Mesendoderm (in vitro differentiated cells): ENCODE measurements around the gene SFMBT2.
"Not testable (repeated sequence)": the region's sequence is repeated elsewhere in the genome, so short reads cannot be mapped to it uniquely, and the experiment has no call there.

Experiments used
- DNase-seq: peaks from one replicate; pipeline ENCODE4 v3.0.0; 2013
- H2AK5ac ChIP-seq: 2 replicates; pipeline ENCODE4 v1.6.1; 2013; ENCODE audit warnings: low read length, inconsistent platforms
- H2BK120ac ChIP-seq: 2 replicates; pipeline ENCODE4 v1.6.1; 2013; ENCODE audit warnings: low read depth, mild to moderate bottlenecking, low read length, moderate library complexity, mixed read lengths
- H2BK15ac ChIP-seq: replicated peaks from 2 replicates; pipeline ENCODE4 v1.6.1; 2013; ENCODE audit warnings: low read depth, mild to moderate bottlenecking, moderate library complexity
- H2BK5ac ChIP-seq: 2 replicates; pipeline ENCODE4 v1.6.1; 2013; ENCODE audit warnings: low read length, inconsistent platforms
- H3K18ac ChIP-seq: 2 replicates; pipeline ENCODE4 v1.6.1; 2013; ENCODE audit warnings: mild to moderate bottlenecking, low read length, mixed read lengths
- H3K23ac ChIP-seq: one replicate; pipeline ENCODE4 v1.6.1; 2013; ENCODE audit warnings: low read length
- H3K27ac ChIP-seq: 2 replicates; pipeline ENCODE4 v1.5.1; 2013; ENCODE audit warnings: low read depth, mild to moderate bottlenecking, inconsistent platforms, low read length, moderate library complexity
- H3K27me3 ChIP-seq: 2 replicates; pipeline ENCODE4 v1.6.1; 2013; ENCODE audit warnings: low read length, control low read depth, mild to moderate bottlenecking, inconsistent platforms; ENCODE audit not compliant: insufficient read depth, poor library complexity
- H3K36me3 ChIP-seq: 2 replicates; pipeline ENCODE4 v1.6.1; 2013; ENCODE audit warnings: low read length, inconsistent platforms; ENCODE audit not compliant: control insufficient read depth, insufficient read depth
- H3K4ac ChIP-seq: one replicate; pipeline ENCODE4 v1.6.1; 2013; ENCODE audit warnings: low read depth, mild to moderate bottlenecking, low read length, moderate library complexity
- H3K4me1 ChIP-seq: 2 replicates; pipeline ENCODE4 v1.6.1; 2013; ENCODE audit warnings: low read depth, low read length, inconsistent platforms; ENCODE audit not compliant: control insufficient read depth
- H3K4me2 ChIP-seq: 2 replicates; pipeline ENCODE4 v1.6.1; 2013; ENCODE audit warnings: low read length
- H3K4me3 ChIP-seq: 2 replicates; pipeline ENCODE4 v1.5.1; 2013; ENCODE audit warnings: mild to moderate bottlenecking, low read length
- H3K56ac ChIP-seq: one replicate; pipeline ENCODE4 v1.6.1; 2013; ENCODE audit warnings: low read length
- H3K79me1 ChIP-seq: 2 replicates; pipeline ENCODE4 v1.6.1; 2013; ENCODE audit warnings: low read length, inconsistent platforms
- H3K79me2 ChIP-seq: 2 replicates; pipeline ENCODE4 v1.6.1; 2013; ENCODE audit warnings: mild to moderate bottlenecking, low read length; ENCODE audit not compliant: control insufficient read depth, insufficient read depth
- H3K9ac ChIP-seq: 2 replicates; pipeline ENCODE4 v1.6.1; 2013; ENCODE audit warnings: low read length, inconsistent platforms
- H4K5ac ChIP-seq: one replicate; pipeline ENCODE4 v1.6.1; 2013; ENCODE audit warnings: low read length
- H4K8ac ChIP-seq: one replicate; pipeline ENCODE4 v1.6.1; 2013; ENCODE audit warnings: low read depth, mild to moderate bottlenecking, control low read depth, low read length, moderate library complexity
- WGBS: extraction: QIAGEN DNeasy Blood & Tissue Kit; methylation state at CpG from one replicate; pipeline ENCODE4 v1.1.7; 2013; ENCODE audit warnings: low lambda C conversion rate, missing lambda C conversion rate; ENCODE audit not compliant: insufficient coverage; ENCODE audit errors: extremely low coverage; 5-methylcytosine and 5-hydroxymethylcytosine counted together

Gene SFMBT2

DNA sequence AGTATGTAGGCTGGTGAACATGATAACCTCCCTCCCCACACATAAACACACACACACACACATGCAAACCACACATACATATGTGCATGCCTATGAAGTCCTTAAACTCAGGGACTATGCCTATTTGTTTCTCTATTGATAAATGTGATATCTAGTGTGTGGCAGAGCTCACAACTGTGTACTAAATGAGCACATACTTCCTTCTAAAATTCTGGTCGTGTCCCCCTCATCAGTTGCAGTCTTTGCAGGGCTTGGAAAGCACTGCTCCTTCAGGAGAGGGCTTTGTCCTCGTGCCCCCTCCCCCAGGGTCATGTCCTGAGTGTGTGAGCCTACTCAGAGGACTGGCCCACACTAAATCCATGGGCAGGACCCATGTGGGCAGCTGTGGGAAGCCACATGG, 94.0 kb downstream of the SFMBT2 start:
- Histone ChIP-seq H3K4me3 (no peak overlapping the region), H3K79me2 (no peaks in the 10 kb centered on the region), H3K36me3 (no peaks in the 10 kb centered on the region), H2BK120ac (no peak overlapping the region), H3K79me1 (no peaks in the 10 kb centered on the region), H3K27ac (no peak overlapping the region), H3K23ac (no peak overlapping the region), H3K4me1 (no peaks in the 10 kb centered on the region), H3K18ac (no peak overlapping the region), H3K4me2 (no peak overlapping the region), H4K5ac (no peak overlapping the region), H3K9ac (no peak overlapping the region), H2BK15ac (no peak overlapping the region), H3K27me3 (no peaks in the 10 kb centered on the region), H4K8ac (no peak overlapping the region), H2AK5ac (no peak overlapping the region), H3K56ac (no peak overlapping the region), H3K4ac (no peak overlapping the region), H2BK5ac (no peak overlapping the region)
- no CpG with 5 or more reads among the region's 2 CpGs for WGBS
- no peak for DNase-seq

DNA sequence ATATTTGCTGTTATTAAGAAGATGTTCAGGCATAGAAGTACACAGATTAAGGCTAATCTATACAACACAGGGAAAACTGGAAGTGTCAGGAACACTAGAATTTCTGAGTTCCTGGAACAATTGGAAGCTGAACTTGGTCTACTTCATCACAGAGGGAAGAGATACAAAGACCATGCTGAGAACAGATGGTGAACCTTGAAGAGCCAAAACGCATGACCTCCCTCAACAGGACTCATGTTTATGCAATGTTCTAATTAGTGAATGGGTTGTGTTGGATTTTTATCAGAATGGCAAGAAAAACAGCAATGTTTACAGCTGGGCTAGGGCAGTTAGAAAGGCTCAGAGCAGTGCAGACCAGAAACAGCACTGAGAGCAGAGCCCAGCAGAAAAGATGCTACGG, 94.9 kb downstream of the SFMBT2 start:
- WGBS, result no CpG with 5 or more reads among the region's 2 CpGs
- Histone ChIP-seq H3K4me2 (no peak overlapping the region), H3K27me3 (no peaks in the 10 kb centered on the region), H3K4ac (no peak overlapping the region), H3K27ac (no peak overlapping the region), H3K18ac (no peak overlapping the region), H3K79me2 (no peaks in the 10 kb centered on the region), H2AK5ac (no peak overlapping the region), H3K79me1 (no peaks in the 10 kb centered on the region), H3K23ac (no peak overlapping the region), H2BK5ac (no peak overlapping the region), H4K5ac (no peak overlapping the region), H4K8ac (no peak overlapping the region), H2BK15ac (no peak overlapping the region), H3K9ac (no peak overlapping the region), H3K36me3 (no peaks in the 10 kb centered on the region), H3K4me1 (no peaks in the 10 kb centered on the region), H3K56ac (no peak overlapping the region), H2BK120ac (no peak overlapping the region), H3K4me3 (no peak overlapping the region)
- no peak for DNase-seq

DNA sequence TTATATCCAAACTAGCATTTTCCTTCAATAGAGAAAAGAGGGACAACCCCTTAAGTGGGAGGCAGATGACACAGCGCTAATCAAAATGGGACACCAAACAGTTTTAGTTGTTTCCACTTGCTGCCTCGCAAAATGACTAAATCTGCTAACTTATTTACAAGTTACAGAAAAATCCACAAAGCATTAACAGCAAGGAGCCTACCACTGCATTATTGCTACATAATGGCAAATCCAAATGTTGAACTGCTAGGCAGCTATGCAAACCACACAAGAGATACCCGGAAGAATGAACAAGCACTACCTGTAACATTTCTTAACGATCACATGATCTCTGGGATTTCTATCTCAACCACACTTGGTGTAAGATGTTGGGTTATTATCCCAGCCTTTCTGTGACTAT, 96.7 kb downstream of the SFMBT2 start:
- H3K27ac ChIP-seq, result no peak overlapping the region
- no peaks in the 10 kb centered on the region for H3K27me3 ChIP-seq
- no CpG with 5 or more reads among the region's 4 CpGs for WGBS
- H3K23ac ChIP-seq, result no peak overlapping the region
- no peak overlapping the region for H2AK5ac ChIP-seq
- H2BK5ac ChIP-seq, result no peak overlapping the region
- H3K4me1 ChIP-seq, result no peaks in the 10 kb centered on the region
- H4K8ac ChIP-seq, result no peak overlapping the region
- no peak overlapping the region for H3K56ac ChIP-seq
- H3K79me2 ChIP-seq, result no peaks in the 10 kb centered on the region
- no peak overlapping the region for H3K18ac ChIP-seq
- no peak overlapping the region for H3K9ac ChIP-seq
- no peak overlapping the region for H3K4ac ChIP-seq
- H2BK120ac ChIP-seq, result no peak overlapping the region
- no peak overlapping the region for H2BK15ac ChIP-seq
- DNase-seq, result no peak
- H3K4me2 ChIP-seq, result no peak overlapping the region
- no peaks in the 10 kb centered on the region for H3K79me1 ChIP-seq
- no peak overlapping the region for H3K4me3 ChIP-seq
- no peaks in the 10 kb centered on the region for H3K36me3 ChIP-seq
- no peak overlapping the region for H4K5ac ChIP-seq

DNA sequence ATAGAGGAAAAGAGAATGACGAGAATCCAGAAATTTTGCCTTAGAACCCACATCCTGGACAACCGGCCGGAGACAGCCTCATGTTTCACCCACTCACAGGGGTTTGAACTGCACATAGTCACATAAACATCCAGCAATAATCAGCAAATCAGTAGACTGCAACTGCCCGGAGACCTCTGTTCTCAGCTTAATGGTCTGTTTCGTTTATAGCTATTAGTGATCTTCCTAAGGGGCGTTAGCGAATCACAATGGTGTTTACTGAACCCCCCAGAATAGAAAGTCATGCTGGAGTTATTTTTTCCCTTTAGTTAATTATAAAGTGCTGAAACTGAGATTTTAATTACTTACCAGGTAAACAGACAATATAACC, 98.4 kb downstream of the SFMBT2 start:
- no peak overlapping the region for H3K18ac ChIP-seq
- H2BK5ac ChIP-seq, result no peak overlapping the region
- H2BK15ac ChIP-seq, result no peak overlapping the region
- H3K9ac ChIP-seq, result no peak overlapping the region
- no peaks in the 10 kb centered on the region for H3K36me3 ChIP-seq
- no peak overlapping the region for H4K5ac ChIP-seq
- H4K8ac ChIP-seq, result no peak overlapping the region
- H2BK120ac ChIP-seq, result no peak overlapping the region
- H3K4me1 ChIP-seq, result no peaks in the 10 kb centered on the region
- no peak overlapping the region for H3K23ac ChIP-seq
- H3K79me1 ChIP-seq, result no peaks in the 10 kb centered on the region
- H3K4me2 ChIP-seq, result no peak overlapping the region
- no peak overlapping the region for H3K4ac ChIP-seq
- H2AK5ac ChIP-seq, result no peak overlapping the region
- DNase-seq, result no peak
- H3K56ac ChIP-seq, result no peak overlapping the region
- no CpG with 5 or more reads among the region's 7 CpGs for WGBS
- H3K27ac ChIP-seq, result no peak overlapping the region
- no peaks in the 10 kb centered on the region for H3K27me3 ChIP-seq
- no peaks in the 10 kb centered on the region for H3K79me2 ChIP-seq
- H3K4me3 ChIP-seq, result no peak overlapping the region

DNA sequence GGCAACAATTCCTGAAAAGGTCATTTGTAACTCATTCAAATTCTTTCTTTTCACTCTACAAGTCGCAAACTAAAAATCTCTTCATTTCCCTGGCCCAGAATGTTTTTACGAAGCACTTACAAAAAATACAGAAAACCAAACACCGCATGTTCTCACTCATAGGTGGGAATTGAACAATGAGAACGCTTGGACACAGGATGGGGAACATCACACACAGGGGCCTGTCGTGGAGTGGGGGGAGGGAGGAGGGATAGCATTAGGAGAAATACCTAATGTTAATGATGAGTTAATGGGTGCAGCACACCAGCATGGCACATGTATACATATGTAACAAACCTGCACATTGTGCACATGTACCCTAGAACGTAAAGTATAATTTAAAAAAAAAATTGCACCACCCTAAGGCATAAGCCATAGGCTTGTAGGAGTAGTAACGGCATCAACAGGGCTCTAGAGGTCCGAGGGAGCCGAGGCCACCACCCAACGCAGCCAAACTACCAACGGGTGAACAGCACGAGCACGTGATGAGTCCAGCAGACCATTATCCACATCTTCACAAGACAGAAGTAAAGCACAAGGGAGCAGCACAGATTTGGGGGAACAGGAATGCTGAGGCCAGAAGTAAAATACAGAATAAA, 98.9 kb downstream of the SFMBT2 start:
- not testable (repeated sequence) for H3K23ac ChIP-seq, H4K5ac ChIP-seq, H3K79me1 ChIP-seq, H3K9ac ChIP-seq, H3K36me3 ChIP-seq, H3K27me3 ChIP-seq, DNase-seq, H2BK5ac ChIP-seq, H3K79me2 ChIP-seq, H2AK5ac ChIP-seq, H2BK120ac ChIP-seq, H3K4me2 ChIP-seq, H3K18ac ChIP-seq, H4K8ac ChIP-seq, H3K4ac ChIP-seq, H2BK15ac ChIP-seq, H3K4me3 ChIP-seq, H3K56ac ChIP-seq, H3K27ac ChIP-seq, H3K4me1 ChIP-seq
- WGBS, result no CpG with 5 or more reads among the region's 13 CpGs

DNA sequence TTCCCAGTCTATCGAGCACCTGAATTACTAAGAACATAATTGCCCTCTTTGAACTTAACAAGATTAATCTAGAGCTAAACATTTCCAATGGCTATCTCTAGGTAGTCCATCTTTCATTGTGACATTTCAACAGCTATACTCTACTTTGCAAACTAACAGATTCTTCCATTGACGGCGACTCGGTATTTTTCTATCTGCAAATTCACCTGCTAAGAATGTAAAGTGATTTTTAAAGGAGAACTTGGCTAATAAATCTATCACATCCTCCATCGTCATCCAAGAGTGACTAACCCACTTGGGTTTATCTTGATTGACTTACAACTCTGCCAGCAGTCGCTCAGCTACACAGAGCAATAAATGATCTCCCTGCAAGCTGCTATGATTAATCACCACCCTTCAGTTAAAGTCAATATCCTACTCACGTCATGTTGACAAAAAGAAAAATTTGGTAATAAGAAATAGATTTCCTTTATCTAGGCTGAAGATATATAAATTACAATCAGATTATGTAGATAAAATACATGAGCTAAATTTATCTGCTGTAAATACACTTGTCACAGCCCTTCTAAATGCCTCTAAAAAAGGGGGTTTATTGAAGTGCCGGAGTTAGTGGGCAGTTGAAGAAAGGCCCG, 99.5 kb downstream of the SFMBT2 start:
- Histone ChIP-seq H3K4me2 (no peak overlapping the region), H4K5ac (no peak overlapping the region), H2BK15ac (no peak overlapping the region), H2AK5ac (no peak overlapping the region), H3K79me1 (no peaks in the 10 kb centered on the region), H3K4ac (no peak overlapping the region), H2BK5ac (no peak overlapping the region), H3K27me3 (no peaks in the 10 kb centered on the region), H3K4me1 (no peaks in the 10 kb centered on the region), H3K56ac (no peak overlapping the region), H3K4me3 (no peak overlapping the region), H2BK120ac (no peak overlapping the region), H3K27ac (no peak overlapping the region), H4K8ac (no peak overlapping the region), H3K79me2 (no peaks in the 10 kb centered on the region), H3K23ac (no peak overlapping the region), H3K9ac (no peak overlapping the region), H3K36me3 (no peaks in the 10 kb centered on the region), H3K18ac (no peak overlapping the region)
- DNase-seq, result no peak
- WGBS, result no CpG with 5 or more reads among the region's 9 CpGs
